ENCODE data around the gene INHA. TPM values are rescaled to one million over a fixed set of nuclear protein-coding genes. Genes with fewer than 3 reads are reported as not detected.

Gene INHA
- total RNA-seq, 2 donors from 2014 or later, result not detected

DNA sequence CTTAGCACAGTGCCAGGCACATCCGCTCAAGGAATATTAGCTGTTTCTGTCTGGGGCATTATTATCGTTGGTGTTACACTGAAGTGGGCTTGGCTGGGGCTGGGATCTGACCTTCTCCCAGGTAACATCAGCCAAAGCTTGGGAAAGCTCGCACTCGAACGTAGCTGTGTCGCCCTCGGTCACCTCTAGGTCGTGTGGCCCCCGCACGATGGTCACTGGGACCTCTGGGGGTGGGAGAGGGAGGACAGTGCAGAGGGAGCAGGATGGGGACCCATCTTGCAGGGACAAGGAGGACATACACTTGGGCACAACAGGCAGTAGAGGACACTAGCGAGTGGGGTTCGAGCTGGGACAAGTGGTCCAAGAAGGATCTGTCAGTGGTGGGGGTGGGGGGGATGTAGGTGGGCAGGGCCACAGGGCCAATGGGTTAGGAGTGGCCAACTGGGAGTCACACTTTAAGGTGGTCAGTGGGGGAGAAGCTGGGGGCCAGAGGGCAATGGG, 18.6 kb upstream of the INHA start:
- intact Hi-C loops (cut with DNase I, micrococcal nuclease), result no loop called here
- no peak for DNase-seq

DNA sequence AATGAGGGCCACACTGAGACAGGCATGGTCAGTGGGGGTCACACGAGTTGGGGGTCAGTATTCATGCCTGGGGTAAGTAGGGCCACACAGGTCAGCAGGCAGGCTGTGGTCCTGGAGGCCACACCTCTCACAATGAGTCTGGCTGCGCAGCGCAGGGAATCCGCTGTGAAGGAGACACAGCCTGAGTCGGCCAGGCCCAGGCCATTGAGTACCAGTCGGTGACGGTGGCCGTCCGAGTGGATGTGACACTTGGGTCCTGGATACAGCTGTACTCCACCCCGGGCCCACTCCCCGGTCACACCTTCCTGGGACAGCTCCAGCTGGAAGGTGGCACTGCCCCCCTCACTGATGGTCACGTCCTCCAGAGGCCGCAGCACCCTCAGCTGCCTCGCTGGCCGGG, 17.8 kb upstream of the INHA start:
- intact Hi-C loops (cut with DNase I, micrococcal nuclease), result no loop called here
- ATAC-seq, result no peak
- DNase-seq, result no peak

More for the DNA sequence above, 18.6 kb upstream of the INHA start:
- ATAC-seq, result no peak

DNA sequence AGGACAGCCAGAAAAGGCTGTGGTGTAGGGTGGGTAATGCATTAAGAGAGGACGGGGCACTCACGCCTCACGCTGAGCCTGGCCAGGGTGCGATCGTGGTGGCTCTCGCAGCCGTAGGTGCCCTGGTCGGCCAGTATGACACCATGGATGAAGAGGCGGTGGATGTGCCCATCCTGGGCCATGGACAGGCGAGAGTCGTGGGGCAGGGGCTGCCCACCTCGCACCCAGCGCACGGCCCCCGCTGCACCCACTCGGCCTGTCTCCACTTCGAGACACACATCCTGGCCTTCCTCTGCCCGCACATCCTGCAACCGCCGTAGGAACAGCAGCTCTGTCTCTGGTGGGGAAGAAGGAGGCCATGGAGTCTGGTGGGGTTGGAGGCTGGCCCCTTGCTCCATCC, 16.2 kb upstream of the INHA start:
- no peak for DNase-seq
- no peak for ATAC-seq
- intact Hi-C loops (cut with DNase I, micrococcal nuclease), result no loop called here

DNA sequence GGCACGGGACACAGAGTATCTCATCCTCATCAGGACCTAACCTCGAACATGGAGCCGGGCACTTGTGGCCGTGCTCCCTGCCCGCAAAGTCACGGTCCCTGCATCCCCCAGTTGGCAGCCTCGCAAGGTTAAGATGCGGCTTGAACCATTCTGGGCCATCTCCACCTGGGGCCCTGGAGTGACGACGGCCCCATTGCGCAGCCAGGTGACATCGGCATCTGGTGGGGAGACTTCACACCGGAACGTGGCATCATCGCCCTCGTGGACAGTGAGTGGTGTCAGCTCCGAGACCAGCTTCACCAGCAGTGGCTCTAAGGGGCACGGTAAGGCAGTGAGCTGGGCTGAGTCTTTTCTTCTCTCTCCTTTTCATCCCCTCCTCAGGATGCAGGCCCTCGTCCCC, 15.7 kb upstream of the INHA start:
- ATAC-seq (no peak), DNase-seq (no peak)
- intact Hi-C loops (cut with DNase I, micrococcal nuclease), result no loop called here

DNA sequence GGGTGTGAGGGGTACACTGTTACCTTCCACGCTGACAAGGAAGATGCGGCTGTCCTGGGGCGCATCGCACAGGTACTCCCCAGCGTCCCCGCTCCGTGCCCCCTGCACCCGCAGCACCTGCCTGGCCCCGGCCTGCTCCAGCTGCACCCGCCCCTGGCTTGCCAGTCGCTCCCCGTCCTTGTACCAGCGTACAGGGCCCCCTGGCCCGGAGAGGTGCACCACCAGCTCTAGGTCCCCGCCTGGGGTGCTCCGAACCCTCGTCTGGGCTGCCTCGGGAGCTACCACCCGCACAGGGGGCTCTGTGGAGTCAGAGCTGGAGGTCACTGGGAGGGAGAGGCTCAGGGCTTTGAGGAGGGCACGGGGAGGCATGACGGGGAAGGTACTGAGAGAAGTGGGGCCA, 14.8 kb upstream of the INHA start:
- ATAC-seq (no peak), DNase-seq (no peak)
- intact Hi-C loops (cut with DNase I, micrococcal nuclease), result no loop called here

DNA sequence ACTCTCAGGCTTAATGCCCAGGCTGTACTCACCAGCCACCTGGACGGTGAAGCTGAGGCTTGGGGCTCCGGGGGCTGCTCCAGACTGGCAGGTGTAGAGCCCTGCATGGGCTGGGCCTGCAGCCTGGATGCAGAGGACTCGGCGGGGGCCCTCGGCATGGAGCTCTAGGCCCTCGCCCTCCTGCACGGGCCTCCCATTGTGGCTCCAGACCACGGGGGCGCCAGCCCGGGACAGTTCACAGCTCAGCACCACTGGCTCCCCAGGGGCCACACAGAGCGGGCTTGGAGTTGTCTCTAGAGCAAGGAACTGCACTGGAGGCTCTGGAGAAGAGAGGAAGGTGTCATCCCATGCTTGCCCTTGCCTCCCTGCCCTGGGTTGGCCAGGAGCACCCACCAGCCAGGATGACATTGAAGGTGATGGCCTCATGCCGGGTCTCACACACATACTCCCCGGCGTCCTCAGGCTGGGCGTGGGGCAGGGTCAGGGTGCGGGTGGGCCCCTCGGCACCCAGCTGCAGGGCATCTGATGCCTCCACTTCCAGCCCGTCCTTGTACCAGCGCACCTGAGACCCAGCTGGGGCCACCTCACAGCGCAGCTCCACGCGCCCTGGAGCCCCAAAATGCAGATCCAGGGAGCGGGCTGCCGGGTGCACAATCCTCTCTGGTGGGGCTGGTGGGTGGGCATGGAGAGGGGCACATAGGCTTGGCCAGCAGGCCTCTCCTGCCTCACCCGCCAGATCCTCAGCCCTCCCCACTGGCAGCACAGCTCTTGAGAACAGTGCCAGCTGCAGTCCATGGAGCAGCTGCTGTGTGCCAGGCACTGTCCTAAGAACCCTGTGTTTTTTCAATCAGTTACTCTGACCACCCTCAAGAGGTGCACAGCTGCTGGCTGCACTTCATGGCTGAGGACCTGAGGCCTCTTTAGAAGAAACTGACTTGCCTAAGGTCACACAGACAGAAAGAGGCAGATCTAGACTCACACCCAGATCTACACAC, 14.0 kb upstream of the INHA start:
- ATAC-seq (no peak), DNase-seq (no peak)
- intact Hi-C loops (cut with DNase I, micrococcal nuclease), result no loop called here

DNA sequence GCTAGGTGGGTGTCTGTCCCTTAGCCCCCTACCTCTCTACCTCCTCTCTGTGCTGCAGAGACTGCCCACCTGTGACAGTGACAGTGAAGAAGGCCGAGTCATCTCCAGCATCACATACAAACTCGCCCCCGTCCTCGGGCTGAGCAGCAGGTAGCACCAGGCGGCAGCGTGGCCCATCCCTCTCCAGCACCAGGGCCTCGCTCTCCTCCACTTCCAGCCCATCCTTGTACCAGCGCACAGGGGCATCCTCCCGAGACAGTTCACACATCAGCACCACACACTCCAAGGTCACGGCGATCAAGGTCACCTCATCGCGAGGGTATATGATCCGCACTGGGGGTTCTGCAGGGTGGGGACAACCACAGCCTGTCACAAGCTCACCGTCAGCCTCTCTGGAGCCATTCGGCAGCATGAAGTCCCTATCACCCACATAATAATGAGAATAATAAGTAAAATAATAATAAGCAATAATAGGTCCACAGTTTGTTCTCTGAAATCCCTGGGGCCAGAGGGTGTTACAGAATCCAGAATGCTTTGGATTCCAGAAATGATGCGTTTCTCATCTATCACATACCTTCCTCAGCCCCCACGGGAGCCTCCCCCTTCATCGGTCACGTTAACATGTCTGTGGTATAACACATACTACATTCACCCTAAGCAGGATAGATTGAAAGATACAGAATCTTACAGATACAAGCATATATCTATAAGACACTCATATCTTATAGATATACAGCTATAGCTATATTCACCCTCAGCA, 12.8 kb upstream of the INHA start:
- intact Hi-C loops (cut with DNase I, micrococcal nuclease), result no loop called here
- no peak for DNase-seq
- ATAC-seq, result no peak

DNA sequence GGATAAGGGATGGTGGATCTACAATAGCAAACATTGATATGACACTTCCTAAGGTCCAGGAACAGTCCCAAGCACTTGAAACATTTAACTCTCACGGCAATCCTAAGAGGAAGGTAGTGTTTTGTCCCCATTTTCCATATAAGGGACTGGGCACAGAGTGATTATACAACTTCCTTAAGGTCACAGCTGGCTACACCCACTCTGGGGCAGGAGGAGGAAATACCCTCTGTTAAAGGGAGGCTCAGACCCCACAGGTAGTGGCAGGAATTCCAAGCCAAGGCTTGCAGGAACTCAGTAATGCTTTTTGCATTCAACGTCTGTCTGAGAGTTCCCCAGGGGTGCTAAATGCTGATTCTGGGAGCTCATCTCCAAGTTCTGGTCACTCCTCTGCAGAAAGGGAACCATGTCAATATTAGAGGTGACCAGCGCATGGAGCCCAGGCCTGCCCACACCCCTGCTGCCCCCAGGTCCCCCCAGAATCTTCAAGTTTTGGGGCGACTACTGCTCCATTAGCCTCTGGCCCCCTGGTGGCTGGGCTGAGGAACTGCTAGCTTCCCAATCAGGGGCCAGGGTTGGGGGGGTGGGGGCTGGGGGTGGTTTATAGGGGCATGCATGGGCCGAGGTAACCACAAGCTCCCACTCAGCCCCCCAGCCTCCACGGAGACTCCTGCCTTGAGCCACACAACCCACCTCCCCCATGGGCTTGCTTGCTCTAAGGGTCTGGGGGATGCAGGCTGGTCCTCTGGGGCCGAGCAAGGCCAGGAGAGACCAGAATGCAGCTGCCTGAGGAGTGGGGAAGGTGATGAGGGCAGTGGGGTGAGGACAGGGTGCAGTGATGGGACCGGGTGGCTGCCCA, 11.8 kb upstream of the INHA start:
- intact Hi-C loops (cut with DNase I, micrococcal nuclease), result no loop called here
- ATAC-seq, result peak; percentile 78
- no peak for DNase-seq

DNA sequence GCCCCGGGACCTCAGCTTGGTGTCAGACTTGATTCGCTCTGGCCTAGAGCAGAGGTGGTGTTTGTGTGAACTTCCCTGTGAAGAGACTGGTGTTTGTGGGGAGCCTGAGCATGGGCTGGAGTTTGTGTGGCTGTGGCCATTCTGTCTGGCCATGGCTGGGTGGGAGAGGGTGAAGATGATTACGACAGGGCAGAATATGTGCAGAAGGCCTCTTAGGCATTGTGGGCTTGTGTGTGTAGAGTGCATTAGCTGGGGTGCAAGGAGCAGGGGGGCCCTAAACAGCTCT, 11.3 kb upstream of the INHA start:
- ATAC-seq, result no peak
- DNase-seq, result no peak
- intact Hi-C loops (cut with DNase I, micrococcal nuclease), result no loop called here

DNA sequence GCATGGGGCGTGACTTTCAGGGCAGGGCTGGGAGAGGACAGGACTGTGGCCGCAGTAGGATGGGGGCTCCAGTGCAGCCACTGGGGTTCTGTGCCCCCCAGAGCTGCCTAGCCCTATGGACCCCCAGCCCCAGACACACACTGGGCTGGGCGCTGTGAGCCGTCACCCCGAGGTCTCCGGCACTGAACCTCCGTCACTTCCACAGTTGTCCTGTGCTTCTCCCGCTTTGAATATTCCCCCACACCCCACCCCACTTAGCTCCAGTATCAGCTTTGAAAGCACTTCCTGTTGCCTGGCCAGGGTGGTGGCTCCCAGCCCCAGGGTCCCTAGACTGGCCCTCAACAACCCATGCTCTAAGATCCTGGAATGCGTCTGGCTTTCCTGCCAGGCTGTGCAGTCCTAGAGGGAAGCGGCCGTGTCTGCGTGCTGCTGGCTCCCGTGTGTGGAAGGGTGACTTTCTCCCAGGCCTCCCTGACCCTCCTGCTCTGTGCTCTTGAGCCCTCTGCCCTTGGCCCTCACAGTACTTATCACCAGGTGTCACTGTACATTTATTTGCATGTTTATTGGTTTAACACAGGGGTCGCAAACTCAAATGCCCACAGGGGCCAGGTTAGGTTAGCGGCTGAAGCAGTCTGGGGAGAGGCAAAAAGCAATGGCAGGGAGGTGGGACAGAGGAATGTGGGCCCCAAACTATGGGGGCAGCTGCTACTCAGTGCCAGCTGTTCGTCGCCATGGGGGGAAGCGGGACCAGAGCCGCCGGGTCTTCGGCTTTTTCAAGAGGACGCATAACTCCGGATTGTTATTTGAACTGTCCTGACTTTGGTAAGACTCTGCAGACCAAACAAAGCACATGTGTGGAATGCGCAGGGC, 10.7 kb upstream of the INHA start:
- no peak for ATAC-seq
- intact Hi-C loops (cut with DNase I, micrococcal nuclease), result no loop called here
- DNase-seq, result no peak

DNA sequence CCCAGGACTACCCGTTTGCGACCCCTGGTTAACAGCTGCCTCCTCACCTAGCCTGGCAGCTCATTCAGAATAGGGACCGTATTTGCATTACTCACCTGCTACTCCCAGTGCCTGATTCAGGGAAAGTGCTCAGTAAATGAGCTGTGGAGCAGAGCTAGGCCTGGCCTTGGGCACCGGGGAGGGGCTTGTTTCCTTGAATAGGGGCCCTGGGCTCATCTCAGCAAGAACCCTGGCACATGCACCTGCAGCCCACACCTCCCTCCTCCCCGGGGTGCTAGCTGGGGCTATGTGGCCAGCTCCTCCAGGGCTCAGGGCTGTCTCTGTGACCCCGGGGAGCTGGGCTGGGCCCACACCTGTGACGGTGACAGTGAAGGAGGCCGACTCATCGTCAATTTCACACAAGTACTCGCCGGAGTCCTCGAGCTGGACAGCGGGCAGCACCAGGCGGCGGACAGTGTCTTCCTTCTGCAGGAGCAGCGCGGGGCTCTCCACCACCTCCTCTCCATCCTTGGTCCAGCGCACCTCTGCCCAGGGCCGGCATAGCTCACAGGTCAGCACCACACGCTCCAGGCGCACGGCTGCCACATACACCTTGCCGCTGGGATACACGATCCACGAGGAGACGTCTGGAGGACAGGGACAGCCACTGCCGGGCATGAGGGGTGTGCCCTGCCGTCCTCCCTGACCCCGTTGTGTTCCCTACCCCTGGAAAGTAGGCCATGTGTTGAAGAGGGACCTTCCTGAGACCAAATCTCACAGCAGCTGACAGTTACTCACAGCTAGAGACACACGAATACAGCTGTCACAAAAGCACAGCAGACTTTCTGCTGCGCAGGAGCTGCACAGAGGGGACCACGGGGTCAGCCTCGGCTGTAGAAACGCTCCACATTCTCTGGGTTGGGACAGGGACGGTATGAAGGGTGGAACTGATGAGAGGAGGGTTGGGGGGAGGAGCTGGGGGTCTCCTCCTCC, 9.8 kb upstream of the INHA start:
- DNase-seq (no peak), ATAC-seq (no peak)
- intact Hi-C loops (cut with DNase I, micrococcal nuclease), result no loop called here

DNA sequence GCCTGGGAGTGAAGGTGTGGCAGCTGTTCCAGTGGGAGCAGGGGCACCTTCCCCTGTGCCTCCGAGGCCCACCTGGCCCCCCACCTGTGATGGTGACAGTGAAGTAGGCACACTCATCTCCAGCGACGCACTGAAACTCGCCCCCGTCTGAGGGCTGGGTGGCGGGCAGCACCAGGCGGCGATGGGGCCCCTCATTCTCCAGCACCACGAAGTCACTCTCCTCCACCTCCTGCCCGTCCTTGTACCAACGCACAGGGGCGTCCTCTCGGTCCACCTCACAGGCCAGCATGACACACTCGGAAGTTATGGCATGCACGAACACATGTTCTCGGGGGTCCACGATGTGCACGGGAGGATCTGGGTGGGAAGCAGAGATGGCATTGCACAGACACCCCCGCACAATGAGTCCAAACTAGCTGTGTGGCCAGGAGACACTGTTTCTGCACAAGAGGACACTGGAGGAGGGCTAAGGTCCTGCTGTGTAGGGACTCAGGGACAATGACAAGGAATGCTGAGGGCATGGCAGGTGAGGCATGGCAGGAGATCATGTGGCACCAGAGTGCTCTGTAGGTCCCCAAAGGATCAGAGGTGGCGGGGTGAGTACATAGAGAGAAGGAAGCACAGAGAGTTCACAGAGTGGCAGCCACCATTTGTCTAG, 8.7 kb upstream of the INHA start:
- DNase-seq (no peak), ATAC-seq (no peak)
- intact Hi-C loops (cut with DNase I, micrococcal nuclease), result no loop called here

DNA sequence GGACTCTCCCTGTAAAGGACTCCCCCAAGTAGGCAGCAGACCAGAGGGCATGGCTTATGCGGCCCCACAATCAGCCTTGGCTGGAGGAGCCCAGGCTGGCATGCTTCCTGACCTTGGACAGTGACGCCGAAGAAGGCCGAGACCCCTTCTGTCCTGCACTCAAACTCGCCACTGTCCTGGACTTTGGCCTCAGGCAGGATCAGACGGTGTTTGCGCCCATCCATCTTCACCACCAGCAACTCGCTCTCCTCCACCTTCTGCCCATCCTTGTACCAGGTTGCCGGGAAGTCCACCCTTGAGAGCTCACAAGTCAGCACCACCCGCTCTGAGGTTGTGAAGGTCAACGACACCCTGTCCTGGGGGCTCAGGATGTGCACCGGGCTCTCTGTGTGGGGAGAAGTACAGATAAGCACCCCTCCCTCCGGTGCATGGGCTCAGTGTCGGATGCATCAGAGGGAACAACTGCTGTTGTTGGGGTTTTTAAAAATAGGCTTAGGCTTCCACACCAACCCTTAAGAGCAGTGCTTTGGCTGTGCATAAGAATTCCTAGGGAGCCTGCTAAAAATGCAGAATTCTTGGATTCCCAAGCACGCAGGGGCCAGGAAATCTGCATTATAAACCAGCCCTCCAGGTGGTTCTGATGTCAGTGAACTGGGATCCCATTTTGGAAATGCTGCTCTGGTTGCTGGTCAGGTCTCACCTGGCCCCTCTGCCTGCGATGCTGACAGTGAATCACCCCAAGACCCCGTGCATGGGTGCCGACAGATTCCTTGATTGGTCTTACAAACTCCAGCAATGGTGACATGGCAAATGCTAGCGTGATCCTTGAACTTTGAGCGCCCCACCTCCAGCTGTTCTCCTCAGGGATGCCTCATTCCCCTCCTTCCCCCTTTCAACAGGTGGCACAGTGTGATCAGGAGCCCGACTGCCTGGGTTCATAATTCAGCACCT, 6.7 kb upstream of the INHA start:
- no peak for DNase-seq
- ATAC-seq, result no peak
- intact Hi-C loops (cut with DNase I, micrococcal nuclease), result no loop called here

DNA sequence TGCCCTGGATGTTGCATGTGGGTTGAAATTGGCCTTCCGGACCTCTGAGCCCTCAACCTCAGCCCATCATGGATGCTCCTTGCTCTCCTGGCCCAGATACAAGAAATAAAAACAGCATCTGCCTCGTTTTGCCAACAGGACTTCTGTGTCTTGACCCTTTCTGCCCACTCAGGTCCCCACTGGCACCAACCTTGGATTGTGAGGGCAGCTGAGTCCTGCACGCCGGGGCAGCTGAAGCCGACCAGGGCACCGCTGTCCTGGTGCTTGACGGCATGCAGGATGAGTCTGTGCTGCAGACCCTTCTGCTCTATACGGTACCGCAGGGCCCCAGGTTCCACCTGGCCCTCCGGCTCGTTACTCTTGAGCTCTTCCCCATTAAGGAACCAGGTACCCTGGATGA, 5.5 kb upstream of the INHA start:
- ATAC-seq (no peak), DNase-seq (no peak)
- intact Hi-C loops (cut with DNase I, micrococcal nuclease), result no loop called here

DNA sequence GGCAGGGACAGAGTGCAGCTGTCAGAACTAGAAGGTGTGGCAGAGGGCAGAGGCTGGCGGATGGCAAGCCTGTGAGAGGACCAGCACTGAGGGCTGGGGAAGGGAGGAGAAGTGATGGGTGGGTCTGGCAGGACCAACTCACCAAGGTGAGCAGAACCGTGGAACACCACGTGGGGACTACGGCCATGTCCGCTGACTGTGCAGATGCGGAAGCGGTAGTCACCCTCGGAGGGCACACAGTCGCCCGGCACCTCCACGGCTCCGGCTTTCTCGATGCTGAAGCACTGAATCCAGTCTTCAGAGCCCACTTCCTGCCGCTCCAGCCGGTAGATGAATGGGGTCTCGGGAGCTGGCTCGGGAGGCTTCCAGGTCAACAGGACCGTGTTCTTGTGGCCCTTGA, 5.0 kb upstream of the INHA start:
- ATAC-seq, result no peak

More for the DNA sequence above, 5.0 kb upstream of the INHA start:
- DNase-seq, result no peak
- intact Hi-C loops (cut with DNase I, micrococcal nuclease), result no loop called here

Measured in left colon (tissue), 2 donors.